Large intestine (tissue), 3 donors: Measurements from ENCODE around the gene AMH. TPM values are rescaled to one million over a fixed set of nuclear protein-coding genes. Genes with fewer than 3 reads are reported as not detected.
"Not testable (repeated sequence)": the region's sequence is repeated elsewhere in the genome, so short reads cannot be mapped to it uniquely, and the experiment has no call there.

Source experiments
- DNase-seq, 2 donors: peaks; one replicate each; pipeline versions ENCODE4 v3.0.0 to v3.0.0-alpha.2; 2013
- H3K27ac ChIP-seq: one replicate; pipeline ENCODE4 v1.5.1; 2013; ENCODE audit warnings: low read length
- H3K27me3 ChIP-seq: 2 replicates; pipeline ENCODE4 v1.6.1; 2013; ENCODE audit warnings: low read length; ENCODE audit not compliant: control insufficient read depth, insufficient read depth
- H3K36me3 ChIP-seq: 2 replicates; pipeline ENCODE4 v1.6.1; 2013; ENCODE audit warnings: low read length; ENCODE audit not compliant: control insufficient read depth, insufficient read depth
- H3K4me1 ChIP-seq: one replicate; pipeline ENCODE4 v1.6.1; 2013; ENCODE audit warnings: low read length; ENCODE audit not compliant: control insufficient read depth, insufficient read depth
- H3K4me3 ChIP-seq: one replicate; pipeline ENCODE4 v1.5.1; 2013; ENCODE audit warnings: low read length
- H3K9me3 ChIP-seq: one replicate; pipeline ENCODE4 v1.6.1; 2013; ENCODE audit warnings: mild to moderate bottlenecking, low read depth, low read length, moderate library complexity; ENCODE audit not compliant: control insufficient read depth
- WGBS: methylation state at CpG from one replicate; pipeline ENCODE4 v1.1.5; 2013; ENCODE audit warnings: low lambda C conversion rate; ENCODE audit not compliant: insufficient coverage; 5-methylcytosine and 5-hydroxymethylcytosine counted together
- polyA plus RNA-seq: library from polyadenylated mRNA; unstranded; fragments of 120-200 nt; gene quantifications from one replicate; pipeline ENCODE4 v1.2.1, GENCODE V29; 2013

The AMH gene
- polyA plus RNA-seq, 1 donor: 4.6 TPM

DNA sequence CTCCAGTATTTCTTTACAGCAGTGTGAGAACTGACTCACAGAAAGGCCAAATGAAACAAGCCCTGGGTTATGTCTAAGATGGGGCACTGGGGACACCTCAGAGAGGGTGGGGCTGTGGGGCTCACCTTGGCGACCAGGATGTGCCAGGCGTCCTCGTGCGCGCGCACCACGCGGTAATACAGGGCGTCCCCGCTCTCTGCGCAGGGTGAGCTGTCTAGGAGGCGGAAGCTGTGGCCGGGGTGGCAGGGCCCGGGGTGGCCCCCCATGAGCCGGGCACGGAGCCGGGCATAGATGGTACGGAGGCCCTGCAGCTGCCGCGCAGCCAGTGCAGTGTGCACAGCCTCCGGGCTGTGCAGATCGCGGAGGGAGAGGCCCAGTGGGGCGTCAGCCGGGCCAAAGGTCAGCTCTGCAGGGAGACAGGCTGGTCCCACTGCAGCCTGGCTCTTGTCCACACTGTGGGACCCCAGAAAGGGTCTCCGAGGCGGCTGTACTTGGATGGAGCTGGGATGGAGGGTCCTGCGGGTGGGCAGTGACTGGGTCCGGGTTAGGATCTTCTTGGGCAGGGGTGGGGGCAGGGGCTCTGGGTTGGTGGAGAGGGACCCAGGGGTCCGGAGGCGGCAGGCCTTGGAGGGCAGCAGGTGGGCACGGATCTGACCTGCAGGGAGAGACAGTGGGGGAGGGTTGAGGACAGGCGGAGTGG, 29.5 kb downstream of the AMH start:
- Histone ChIP-seq H3K27me3 (peaks cover 22% of the 10 kb centered on the region), H3K36me3 (peaks cover 11% of the 10 kb centered on the region), H3K4me3 (no peak overlapping the region), H3K4me1 (peaks cover 27% of the 10 kb centered on the region), H3K9me3 (peaks cover 8% of the 10 kb centered on the region), H3K27ac (no peak overlapping the region)
- peak in 1 of 2 donors; percentile 51 for DNase-seq
- WGBS: no CpG with 5 or more reads among the region's 33 CpGs

DNA sequence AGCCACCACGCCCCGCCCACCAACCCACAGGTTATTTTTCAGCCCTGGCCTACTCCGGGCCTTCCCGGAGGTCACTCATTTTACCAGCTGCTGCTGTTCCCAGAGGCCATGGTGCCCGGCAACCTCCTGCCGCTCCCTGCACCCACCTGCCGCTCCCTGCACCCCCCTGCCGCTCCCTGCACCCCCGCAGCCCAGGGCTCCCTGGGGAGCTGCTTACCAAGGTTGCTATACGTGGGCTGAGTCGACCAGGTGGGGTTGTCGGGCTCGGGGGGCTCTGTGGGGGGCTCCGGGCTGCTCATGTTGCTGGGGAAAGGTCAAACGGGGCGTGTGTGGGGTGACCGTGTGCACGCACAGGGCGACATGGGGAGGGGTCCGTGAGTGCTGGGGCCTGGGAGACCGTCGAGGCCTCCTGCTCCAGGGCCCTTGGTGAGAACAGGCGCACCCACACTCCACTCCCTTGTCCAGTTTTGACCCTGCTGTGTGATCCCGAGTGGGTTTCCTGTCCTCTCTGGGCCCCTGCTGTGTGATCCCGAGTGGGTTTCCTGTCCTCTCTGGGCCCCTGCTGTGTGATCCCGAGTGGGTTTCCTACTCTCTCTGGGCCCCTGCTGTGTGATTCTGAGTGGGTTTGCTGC, 31.6 kb downstream of the AMH start:
- DNase-seq: no peak
- Histone ChIP-seq H3K9me3 (peaks cover 8% of the 10 kb centered on the region), H3K4me1 (peaks cover 18% of the 10 kb centered on the region), H3K36me3 (peaks cover 3% of the 10 kb centered on the region), H3K4me3 (no peak overlapping the region), H3K27ac (no peak overlapping the region), H3K27me3 (peaks cover 22% of the 10 kb centered on the region)
- no CpG with 5 or more reads among the region's 26 CpGs for WGBS

DNA sequence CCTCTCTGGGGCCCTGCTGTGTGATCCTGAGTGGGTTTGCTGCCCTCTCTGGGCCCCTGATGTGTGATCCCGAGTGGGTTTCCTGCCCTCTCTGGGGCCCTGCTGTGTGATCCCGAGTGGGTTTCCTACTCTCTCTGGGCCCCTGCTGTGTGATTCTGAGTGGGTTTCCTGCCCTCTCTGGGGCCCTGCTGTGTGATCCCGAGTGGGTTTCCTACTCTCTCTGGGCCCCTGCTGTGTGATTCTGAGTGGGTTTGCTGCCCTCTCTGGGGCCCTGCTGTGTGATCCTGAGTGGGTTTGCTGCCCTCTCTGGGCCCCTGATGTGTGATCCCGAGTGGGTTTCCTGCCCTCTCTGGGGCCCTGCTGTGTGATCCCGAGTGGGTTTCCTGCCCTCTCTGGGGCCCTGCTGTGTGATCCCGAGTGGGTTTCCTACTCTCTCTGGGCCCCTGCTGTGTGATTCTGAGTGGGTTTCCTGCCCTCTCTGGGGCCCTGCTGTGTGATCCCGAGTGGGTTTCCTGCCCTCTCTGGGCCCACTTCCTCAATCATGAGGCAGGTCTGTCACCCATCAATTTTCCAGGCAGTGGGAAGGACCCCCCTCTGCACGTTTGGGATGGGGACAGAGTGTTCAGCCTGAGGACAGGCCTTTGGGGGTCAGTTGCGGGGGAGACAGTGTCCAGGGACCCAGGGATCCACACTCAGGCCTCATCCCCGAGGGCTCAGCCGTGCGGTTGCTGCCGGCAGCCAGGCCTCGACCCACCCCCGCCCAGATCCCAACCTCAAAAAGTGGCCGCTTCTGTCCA, 32.3 kb downstream of the AMH start:
- not testable (repeated sequence) for H3K27ac ChIP-seq

DNA sequence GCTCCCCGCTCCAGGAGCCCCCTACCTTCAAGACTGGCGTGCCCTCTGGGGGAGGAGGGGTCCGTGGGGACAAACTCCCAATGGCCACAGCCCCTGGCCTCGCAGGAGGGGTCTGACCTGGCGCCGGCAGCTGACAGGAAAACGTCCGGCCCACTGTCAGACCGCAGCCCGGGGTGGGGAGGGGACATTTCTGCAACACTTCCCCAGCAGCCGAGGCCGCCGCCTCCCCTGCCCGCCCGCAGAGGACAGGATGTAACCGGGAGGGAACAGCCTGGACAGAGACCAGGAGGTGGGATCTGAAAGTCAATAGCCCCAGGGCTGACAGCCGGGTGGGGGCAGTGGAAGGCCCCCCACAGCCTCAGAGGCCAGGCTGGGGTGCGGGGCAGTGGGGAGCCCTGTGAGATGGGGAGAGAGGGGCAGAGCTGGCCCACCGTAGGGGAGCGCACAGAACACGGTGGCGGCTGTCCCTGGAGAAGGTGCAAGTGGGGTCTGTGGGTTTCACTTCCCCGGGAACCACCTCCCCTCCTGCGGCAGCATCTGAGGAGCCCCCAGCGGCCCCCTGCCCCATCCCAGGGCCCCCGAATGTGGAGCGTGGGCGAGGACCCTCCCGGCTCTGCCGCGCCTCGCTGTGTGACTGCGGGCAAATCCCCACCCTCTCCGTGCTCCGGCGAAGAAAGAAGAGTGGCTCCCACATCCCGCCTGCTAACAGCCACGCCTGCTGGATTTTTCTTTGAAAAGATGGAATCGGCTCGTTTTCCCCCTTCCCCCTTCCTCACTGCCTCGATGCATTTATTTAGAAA, 33.1 kb downstream of the AMH start, which contains the start of gene PEAK3:
PEAK3 (minus strand) TSS at position 114 of the 800 bp plus-strand sequence. CDS start 1,244 bp downstream, outside the sequence.
- no CpG with 5 or more reads among the region's 41 CpGs for WGBS
- DNase-seq: peak in 1 of 2 donors; percentile 61
- H3K9me3 ChIP-seq: peaks cover 8% of the 10 kb centered on the region
- peaks cover 18% of the 10 kb centered on the region for H3K4me1 ChIP-seq
- peak within 1 kb of the TSS; percentile 6 for H3K4me3 ChIP-seq
- no peak within 1 kb of the TSS for H3K27ac ChIP-seq
- no peaks in the 10 kb centered on the region for H3K36me3 ChIP-seq
- H3K27me3 ChIP-seq: peaks cover 35% of the 10 kb centered on the region

More for the DNA sequence above, 32.3 kb downstream of the AMH start:
- not testable (repeated sequence) for H3K4me3 ChIP-seq, DNase-seq, H3K36me3 ChIP-seq, H3K9me3 ChIP-seq
- no CpG with 5 or more reads among the region's 16 CpGs for WGBS
- H3K27me3 ChIP-seq: peaks cover 27% of the 10 kb centered on the region
- H3K4me1 ChIP-seq: peaks cover 18% of the 10 kb centered on the region

DNA sequence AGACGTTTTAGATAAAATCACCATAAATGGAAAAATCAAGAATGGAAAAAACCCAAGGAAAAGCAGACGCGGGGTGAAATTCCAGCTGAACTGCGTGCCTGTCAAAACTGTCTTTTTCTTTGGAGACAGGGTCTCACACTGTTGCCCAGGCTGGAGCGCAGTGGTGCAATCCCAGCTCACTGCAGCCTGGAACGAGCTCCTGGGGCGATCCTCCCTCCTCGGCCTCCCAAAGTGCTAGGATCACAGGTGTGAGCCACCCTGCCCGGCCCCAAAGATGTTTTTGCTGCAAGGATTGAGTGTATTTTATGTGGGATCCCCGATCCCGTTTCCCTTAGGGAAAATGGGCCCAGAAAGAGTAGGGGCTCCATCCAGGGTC, 33.7 kb downstream of the AMH start:
- no peak overlapping the region for H3K4me3 ChIP-seq
- H3K4me1 ChIP-seq: peaks cover 18% of the 10 kb centered on the region
- no peaks in the 10 kb centered on the region for H3K36me3 ChIP-seq
- H3K27me3 ChIP-seq: peaks cover 41% of the 10 kb centered on the region
- H3K27ac ChIP-seq: no peak overlapping the region
- DNase-seq: no peak
- no CpG with 5 or more reads among the region's 11 CpGs for WGBS
- H3K9me3 ChIP-seq: peaks cover 8% of the 10 kb centered on the region

DNA sequence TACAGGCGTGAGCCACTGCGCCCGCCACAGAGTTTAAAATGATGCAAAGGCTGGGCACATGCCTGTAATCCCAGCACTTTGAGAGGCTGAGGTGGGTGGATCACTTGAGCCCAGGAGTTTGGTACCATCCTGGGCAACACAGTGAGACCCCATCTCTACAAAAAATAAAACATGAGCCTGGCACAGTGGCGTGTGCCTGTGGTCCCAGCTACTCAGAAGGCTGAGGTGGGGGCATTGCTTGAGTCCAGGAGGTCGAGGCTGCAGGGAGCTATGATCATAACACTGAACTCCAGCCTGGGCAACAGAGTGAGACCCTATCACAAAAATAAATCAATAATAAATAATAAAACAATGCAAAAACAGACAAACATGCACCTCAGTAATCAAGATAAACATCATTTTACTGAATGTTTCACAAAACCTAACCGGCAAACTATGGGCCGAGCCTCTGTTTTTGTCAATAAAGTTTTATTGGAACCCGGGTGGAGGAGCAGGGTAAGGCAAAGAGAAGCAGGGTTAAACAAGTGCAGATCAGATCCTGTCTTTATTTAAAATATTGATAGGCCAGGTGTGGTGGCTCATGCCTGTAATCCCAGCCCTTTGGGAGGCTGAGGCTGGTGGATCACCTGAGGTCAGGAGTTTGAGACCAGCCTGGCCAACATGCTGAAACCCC, 34.8 kb downstream of the AMH start:
- H3K4me3 ChIP-seq: no peak overlapping the region
- H3K36me3 ChIP-seq: no peaks in the 10 kb centered on the region
- H3K9me3 ChIP-seq: peaks cover 8% of the 10 kb centered on the region
- H3K27ac ChIP-seq: no peak overlapping the region
- no CpG with 5 or more reads among the region's 8 CpGs for WGBS
- no peak for DNase-seq
- H3K27me3 ChIP-seq: peaks cover 52% of the 10 kb centered on the region
- peaks cover 10% of the 10 kb centered on the region for H3K4me1 ChIP-seq

DNA sequence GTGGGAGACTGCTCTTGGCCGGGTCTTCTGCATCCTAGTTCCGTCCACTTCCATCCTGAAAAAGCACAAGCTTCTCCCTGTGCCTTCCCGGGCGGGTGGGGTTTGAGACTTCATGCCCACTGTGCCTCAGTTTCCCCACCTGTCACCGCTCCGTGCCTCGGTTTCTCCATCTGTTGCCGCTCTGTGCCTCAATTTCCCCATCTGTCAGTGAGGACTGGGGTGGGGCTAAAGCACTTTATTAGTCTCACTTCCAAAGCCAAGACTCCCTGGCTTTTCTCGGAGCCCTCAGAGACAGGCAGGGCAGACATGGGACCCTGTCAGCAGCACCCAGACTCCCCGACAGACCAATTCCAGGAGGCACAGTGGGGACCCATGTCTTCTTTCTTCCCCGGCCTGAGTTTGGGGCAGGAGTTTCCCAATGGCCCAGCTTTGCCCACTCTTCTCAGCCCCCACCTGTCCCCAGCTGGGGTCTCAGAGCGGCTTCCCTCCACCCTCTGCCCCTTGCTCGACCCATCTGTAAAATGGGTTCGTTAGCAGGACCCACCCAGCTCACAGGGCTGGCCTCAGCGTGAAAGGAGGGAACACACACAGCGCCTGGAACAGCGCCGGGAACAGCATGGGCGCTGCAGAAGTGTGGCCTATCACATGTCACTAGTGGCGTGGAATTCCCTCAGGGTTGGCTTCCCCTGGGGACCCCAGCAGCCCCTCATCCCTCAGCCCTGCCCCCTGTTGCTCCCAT, 37.4 kb downstream of the AMH start:
- Histone ChIP-seq H3K4me1 (peaks cover 12% of the 10 kb centered on the region), H3K9me3 (peaks cover 17% of the 10 kb centered on the region), H3K36me3 (no peaks in the 10 kb centered on the region), H3K4me3 (no peak overlapping the region), H3K27me3 (peaks cover 69% of the 10 kb centered on the region), H3K27ac (no peak overlapping the region)
- DNase-seq: no peak
- WGBS: no CpG with 5 or more reads among the region's 20 CpGs

DNA sequence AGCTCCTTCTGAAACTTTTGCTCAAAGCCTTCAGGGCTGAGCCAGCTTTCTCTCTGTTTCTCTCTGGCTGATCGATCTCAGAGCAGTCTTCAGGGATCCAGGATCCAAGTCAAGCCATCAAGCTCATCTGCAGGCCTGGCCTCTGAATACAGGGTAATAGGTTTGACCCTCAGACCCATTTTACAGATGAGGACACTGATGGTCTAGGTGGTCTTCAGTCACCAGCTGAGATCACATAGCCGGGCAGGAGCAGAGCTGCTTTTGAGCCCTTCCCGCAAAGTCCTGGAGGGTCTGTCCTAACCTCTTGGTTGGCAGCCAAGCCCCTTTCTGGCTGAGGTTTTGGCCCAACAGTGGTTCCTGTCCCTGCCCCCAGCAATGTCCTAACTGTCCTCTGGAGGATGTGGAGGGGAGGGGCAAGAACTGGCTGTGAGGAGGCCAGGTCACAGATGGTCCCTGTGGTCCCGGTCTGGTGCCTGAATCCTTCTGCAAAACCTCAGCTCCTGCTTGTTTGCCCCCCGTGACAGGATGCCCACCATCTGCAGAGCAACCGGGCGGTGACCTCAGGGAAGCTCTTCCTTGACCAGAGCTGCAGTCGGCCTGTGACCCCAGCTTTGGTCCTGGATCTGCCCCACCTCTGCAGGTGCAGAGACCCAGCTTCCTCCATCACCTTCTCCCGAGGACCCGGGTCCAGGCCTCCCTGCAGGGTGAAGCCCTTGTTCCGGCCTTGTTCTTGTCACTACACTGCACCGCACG, 38.6 kb downstream of the AMH start:
- H3K4me1 ChIP-seq: peaks cover 3% of the 10 kb centered on the region
- H3K9me3 ChIP-seq: peaks cover 9% of the 10 kb centered on the region
- H3K27ac ChIP-seq: no peak overlapping the region
- H3K36me3 ChIP-seq: no peaks in the 10 kb centered on the region
- DNase-seq: no peak
- no CpG with 5 or more reads among the region's 13 CpGs for WGBS
- peaks cover 69% of the 10 kb centered on the region for H3K27me3 ChIP-seq
- H3K4me3 ChIP-seq: no peak overlapping the region
